ENCODE results near the gene FRAS1.

FRAS1 gene

DNA sequence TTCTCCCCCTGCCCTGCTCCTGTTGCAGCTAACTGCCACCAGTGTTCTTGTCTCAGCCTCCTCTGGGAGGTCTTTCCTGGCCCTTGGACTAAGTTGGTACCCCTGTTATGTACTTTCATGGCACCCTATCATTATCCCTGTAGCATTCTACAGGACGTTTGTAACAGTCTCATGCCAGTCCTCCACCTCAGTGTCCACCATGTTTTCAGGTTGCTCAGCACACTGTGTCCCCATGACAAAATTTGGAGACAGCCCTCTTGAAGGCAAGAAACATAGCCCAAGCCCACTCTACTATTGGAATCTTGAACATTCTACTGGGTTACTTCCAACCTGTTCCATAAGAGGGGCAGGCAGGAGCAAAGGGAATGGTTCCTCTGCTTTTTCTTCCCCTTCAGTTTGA is 300.0 kb downstream of the FRAS1 start:
- TF ChIP-seq, protein P1, sequence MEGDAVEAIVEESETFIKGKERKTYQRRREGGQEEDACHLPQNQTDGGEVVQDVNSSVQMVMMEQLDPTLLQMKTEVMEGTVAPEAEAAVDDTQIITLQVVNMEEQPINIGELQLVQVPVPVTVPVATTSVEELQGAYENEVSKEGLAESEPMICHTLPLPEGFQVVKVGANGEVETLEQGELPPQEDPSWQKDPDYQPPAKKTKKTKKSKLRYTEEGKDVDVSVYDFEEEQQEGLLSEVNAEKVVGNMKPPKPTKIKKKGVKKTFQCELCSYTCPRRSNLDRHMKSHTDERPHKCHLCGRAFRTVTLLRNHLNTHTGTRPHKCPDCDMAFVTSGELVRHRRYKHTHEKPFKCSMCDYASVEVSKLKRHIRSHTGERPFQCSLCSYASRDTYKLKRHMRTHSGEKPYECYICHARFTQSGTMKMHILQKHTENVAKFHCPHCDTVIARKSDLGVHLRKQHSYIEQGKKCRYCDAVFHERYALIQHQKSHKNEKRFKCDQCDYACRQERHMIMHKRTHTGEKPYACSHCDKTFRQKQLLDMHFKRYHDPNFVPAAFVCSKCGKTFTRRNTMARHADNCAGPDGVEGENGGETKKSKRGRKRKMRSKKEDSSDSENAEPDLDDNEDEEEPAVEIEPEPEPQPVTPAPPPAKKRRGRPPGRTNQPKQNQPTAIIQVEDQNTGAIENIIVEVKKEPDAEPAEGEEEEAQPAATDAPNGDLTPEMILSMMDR (conservative IDR thresholded peaks at IDR 0.05; ENCODE audit: low read depth, low read length) = no peak
- H3K4me3 ChIP-seq (ENCODE audit: low read length) = no peak overlapping the region
- DNase-seq (ENCODE audit: low read depth) = no peak

DNA sequence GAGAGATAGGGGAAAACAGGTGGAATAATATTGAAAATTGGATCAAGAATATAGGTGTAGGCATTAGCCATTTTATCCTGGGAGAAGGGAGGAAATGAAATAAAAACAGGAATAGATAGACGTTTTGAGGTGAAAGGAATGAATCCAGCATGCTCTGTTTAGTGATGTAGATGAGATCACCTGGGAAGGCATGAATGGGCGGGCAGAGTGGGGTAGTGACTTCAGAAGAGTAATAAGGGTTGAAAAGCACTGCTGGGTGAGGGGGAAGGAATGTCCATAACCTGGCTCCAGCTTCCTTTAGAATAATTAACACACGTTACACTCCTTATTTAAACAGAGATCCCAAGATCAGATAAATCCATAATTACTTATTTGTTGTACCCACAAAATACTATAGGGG is 303.3 kb downstream of the FRAS1 start:
- H3K4me3 ChIP-seq (ENCODE audit: low read length) = no peak overlapping the region
- no peak for DNase-seq (ENCODE audit: low read depth)
- TF ChIP-seq, protein P1 (conservative IDR thresholded peaks at IDR 0.05; ENCODE audit: low read depth, low read length) = no peak

DNA sequence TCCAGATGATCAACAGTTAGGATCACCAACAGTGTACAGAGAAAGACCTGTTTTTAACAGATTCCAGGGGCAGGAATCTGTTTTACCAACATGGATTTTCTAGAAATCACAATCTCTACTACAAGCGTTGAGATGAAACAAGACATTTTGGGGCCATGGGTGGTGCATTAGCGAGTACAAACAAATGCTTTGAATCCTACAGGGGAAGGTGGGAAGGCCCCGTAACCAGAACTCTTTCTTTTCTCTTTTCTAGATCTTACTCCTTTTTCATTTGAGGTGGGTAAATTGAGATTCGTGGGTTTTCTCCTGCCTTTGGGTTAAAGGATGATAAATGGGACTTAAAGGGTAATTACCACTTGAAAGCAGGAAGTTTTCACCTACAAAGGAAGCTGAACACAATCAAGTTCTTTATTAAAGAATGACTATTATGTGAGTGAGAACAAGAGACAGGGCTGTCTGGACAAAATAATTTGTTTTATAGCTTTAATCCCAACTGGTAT is 304.5 kb downstream of the FRAS1 start:
- TF ChIP-seq, protein P1 (conservative IDR thresholded peaks at IDR 0.05; ENCODE audit: low read depth, low read length) = no peak
- no peak overlapping the region for H3K4me3 ChIP-seq (ENCODE audit: low read length)
- no peak for DNase-seq (ENCODE audit: low read depth)

DNA sequence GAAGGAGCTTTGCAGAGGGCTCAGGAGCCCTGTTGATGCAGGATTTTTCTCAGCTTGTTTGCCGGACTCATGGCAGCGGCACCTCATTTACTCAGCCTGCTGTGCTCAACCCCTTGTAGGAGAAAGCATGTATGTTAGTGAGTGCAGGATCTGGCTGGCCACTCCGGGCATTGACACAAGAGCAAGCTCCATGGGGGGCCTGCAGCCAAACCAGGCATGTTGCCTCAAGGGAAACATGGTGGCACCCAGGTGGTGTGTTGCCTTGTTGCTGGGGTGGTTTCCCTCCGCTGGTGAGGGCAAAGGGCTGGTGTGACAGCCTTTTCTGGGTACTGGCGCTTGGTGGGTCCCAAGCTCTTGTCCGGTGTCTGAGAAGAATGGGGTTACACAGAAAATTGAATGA is 305.2 kb downstream of the FRAS1 start:
- TF ChIP-seq, protein P1 (conservative IDR thresholded peaks at IDR 0.05; ENCODE audit: low read depth, low read length) = no peak
- no peak overlapping the region for H3K4me3 ChIP-seq (ENCODE audit: low read length)
- DNase-seq (ENCODE audit: low read depth) = no peak

DNA sequence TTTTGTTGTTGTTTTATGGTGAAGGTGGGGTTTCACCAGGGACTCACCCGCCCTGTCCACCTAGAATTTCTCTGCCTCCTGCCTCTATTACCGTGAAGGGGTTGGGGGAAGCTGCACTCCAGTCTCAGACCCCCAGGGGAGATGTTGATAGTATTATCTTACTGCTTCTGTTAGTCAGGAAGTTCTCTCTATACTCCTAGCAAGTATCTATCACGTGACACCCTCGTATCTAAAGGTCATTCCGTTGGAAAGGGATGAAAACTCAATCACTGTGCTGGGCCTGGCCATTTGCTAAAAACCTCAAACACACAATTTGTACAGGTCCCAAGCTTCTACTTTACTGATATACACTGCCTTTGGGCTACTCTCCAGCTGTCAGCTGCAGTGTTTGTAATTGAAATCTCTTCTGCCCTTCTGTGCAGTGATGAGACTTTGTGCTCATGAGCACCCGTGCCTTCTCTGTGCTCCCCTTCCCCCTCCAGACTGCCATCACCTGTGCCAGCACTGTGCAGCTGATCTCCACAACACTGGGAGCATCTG is 306.0 kb downstream of the FRAS1 start:
- H3K4me3 ChIP-seq (ENCODE audit: low read length) = no peak overlapping the region
- TF ChIP-seq, protein P1 (conservative IDR thresholded peaks at IDR 0.05; ENCODE audit: low read depth, low read length) = no peak
- no peak for DNase-seq (ENCODE audit: low read depth)

DNA sequence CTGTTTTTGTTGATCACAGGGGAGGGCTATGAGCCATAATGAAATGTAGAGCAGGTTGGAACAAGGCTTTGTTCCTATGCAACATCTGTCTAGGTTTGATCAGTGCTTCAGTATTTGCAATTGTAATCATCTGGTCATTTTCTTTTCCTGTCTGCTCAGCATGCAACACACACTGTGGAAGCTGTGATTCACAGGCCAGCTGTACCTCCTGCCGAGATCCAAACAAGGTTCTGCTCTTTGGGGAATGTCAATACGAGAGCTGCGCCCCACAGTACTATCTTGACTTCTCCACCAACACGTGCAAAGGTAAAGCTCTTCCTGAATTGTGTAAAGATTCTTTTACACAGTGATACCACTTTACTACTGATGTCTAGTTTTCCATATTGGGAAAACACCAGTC is 312.6 kb downstream of the FRAS1 start:
- TF ChIP-seq, protein P1 (conservative IDR thresholded peaks at IDR 0.05; ENCODE audit: low read depth, low read length) = no peak
- no peak for DNase-seq (ENCODE audit: low read depth)

DNA sequence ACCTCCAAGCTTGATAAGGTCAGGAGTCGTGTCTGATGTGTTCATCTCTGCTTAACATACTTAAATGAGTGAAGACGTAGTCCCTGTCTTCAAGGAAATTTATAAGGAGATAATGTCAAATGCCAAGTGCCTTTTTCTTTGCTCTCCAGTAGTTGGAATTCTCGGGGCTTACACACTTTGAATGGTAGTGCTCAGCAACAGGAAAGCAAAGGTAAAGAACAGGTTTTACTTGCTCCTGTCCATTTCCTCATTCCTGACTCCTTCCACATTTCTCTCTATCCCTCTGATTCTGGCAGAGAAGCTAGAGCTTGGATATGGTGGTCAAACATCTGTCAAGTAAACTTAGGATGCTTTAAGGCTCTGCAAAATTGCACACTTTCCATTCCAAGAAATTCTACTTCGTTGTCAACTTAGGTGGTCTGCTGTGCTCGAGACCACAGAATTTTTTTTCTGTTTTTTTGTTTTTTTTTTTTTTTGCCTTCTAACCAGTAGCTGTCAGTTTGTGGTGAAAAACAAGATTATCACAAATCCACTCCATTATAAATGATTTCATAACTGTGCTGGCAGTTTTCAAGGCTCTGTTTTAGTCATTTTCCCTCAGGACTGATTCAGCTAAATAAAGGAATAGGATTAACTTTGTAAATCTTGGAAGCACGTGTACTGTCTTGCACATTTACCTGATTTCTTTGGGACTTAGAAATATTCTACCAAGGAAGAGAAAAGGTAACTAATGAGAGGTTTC is 313.7 kb downstream of the FRAS1 start:
- no peak overlapping the region for H3K4me3 ChIP-seq (ENCODE audit: low read length)
- DNase-seq (ENCODE audit: low read depth) = no peak
- TF ChIP-seq, protein P1 (conservative IDR thresholded peaks at IDR 0.05; ENCODE audit: low read depth, low read length) = no peak

More for the DNA sequence above, 312.6 kb downstream of the FRAS1 start:
- H3K4me3 ChIP-seq (ENCODE audit: low read length) = no peak overlapping the region
